Aorta (tissue), 5 donors: ENCODE measurements around the gene ADGRL3. TPM values are rescaled to one million over a fixed set of nuclear protein-coding genes. Genes with fewer than 3 reads are reported as not detected.
A peak's percentile ranks its signal among the peaks of the same experiment; 100 is the strongest.

Experiments used
- ATAC-seq: fragments of 200-7000 bp; cut with Tn5 transposase; one replicate; pipeline ENCODE4 v1.9.1; 2022; ENCODE audit warnings: moderate library complexity; ENCODE audit not compliant: low FRiP score
- DNase-seq, 2 donors: peaks; one replicate each; pipeline ENCODE4 v3.0.0-alpha.2; 2020
- H3K27ac ChIP-seq, 2 donors: one replicate each; pipeline ENCODE4 v1.5.1; 2013; ENCODE audit warnings: low read length in 2 of 2, mild to moderate bottlenecking in 2 of 2, moderate library complexity in 2 of 2, control low read depth in 1 of 2, inconsistent platforms in 1 of 2, low read depth in 1 of 2
- H3K27me3 ChIP-seq, 2 donors: one replicate each; pipeline ENCODE4 v1.6.1; 2013; ENCODE audit warnings: control low read depth in 1 of 2, low read length in 1 of 2, mild to moderate bottlenecking in 1 of 2, moderate library complexity in 1 of 2; ENCODE audit not compliant: insufficient read depth in 2 of 2, control insufficient read depth in 1 of 2
- H3K36me3 ChIP-seq, 2 donors: one replicate each; pipeline ENCODE4 v1.6.1; 2013; ENCODE audit warnings: control low read depth in 1 of 2, low read length in 1 of 2, mild to moderate bottlenecking in 1 of 2; ENCODE audit not compliant: insufficient read depth in 2 of 2, control insufficient read depth in 1 of 2
- H3K4me1 ChIP-seq, 2 donors: one replicate each; pipeline ENCODE4 v1.6.1; 2013; ENCODE audit warnings: low read length in 2 of 2, control low read depth in 1 of 2, mild to moderate bottlenecking in 1 of 2, moderate library complexity in 1 of 2; ENCODE audit not compliant: insufficient read depth in 2 of 2, control insufficient read depth in 1 of 2
- H3K4me3 ChIP-seq, 2 donors: one replicate each; pipeline ENCODE4 v1.5.1; 2013; ENCODE audit warnings: low read length in 2 of 2, control low read depth in 1 of 2, mild to moderate bottlenecking in 1 of 2
- H3K9me3 ChIP-seq: one replicate; pipeline ENCODE4 v1.6.1; 2013; ENCODE audit warnings: mild to moderate bottlenecking, low read length; ENCODE audit not compliant: control insufficient read depth
- WGBS, 2 donors: extraction: QIAGEN DNeasy Blood & Tissue Kit; methylation state at CpG; one replicate each; pipeline ENCODE4 v1.1.7; 2013; 5-methylcytosine and 5-hydroxymethylcytosine counted together
- intact Hi-C, 2 donors: fragments of 100-400 bp; cut with DNase I; formaldehyde crosslinking; loops; one replicate each; pipeline versions ENCODE4 v1.14.2 to v1.15.0; 2022
- polyA plus RNA-seq, 2 donors: library from polyadenylated mRNA; stranded (reverse); fragments of 200-250 nt; gene quantifications; one replicate each; pipeline ENCODE4 v1.2.3, GENCODE V29; 2013
- total RNA-seq, 2 donors: library from RNA; stranded (reverse); fragmentation: NEBNext Ultra II Directional; extraction: Animal tissue kit (Norgen Biotek cat#: 25700); gene quantifications; one replicate each; pipeline ENCODE4 v1.2.1, GENCODE V29; 2021
- donor health status: healthy with polysubstance abuse.
- donor health status: Bipolar disorder and iron deficiency.
- donor health status: DM: no; HTN: no; CAD: no.
- donor health status: DM: no; HTN: no; CAD: no.
- donor health status: DM: yes; HTN: yes; CAD: no.

Gene ADGRL3
- total and polyA plus RNA-seq, 4 donors: 1.8 to 110 (median 20.7) TPM

GRCh38 chr4:61332693-61333092 is 132.6 kb downstream of the ADGRL3 start:
- Histone ChIP-seq H3K27ac (no peak overlapping the region), H3K4me3 (no peak overlapping the region), H3K36me3 (no peaks in the 10 kb centered on the region), H3K4me1 (peaks cover 0 to 3% of the 10 kb centered on the region in 2 donors), H3K27me3 (no peaks in the 10 kb centered on the region), H3K9me3 (no peaks in the 10 kb centered on the region)
- intact Hi-C loops: no loop called here
- 54 to 64% methylated on average over 4 of the region's 4 CpGs for WGBS, 2 donors
- DNase-seq (no peak), ATAC-seq (no peak)

- Histone ChIP-seq H3K9me3 (no peaks in the 10 kb centered on the region), H3K36me3 (no peaks in the 10 kb centered on the region), H3K27me3 (no peaks in the 10 kb centered on the region), H3K4me1 (peaks cover 0 to 3% of the 10 kb centered on the region in 2 donors), H3K4me3 (no peak overlapping the region), H3K27ac (no peak overlapping the region)
- ATAC-seq (no peak), DNase-seq (peak in 1 of 2 donors; percentile 72)
- intact Hi-C loops: no loop called here
- WGBS, 2 donors: 17 to 24% methylated on average over 1 of the region's 1 CpG
Observed at GRCh38 chr4:61333490-61333889, 133.4 kb downstream of the ADGRL3 start.

- intact Hi-C loops: no loop called here
- WGBS, 2 donors: 84 to 86% methylated on average over 3 of the region's 3 CpGs
- Histone ChIP-seq H3K27ac (no peak overlapping the region), H3K4me3 (no peak overlapping the region), H3K9me3 (no peaks in the 10 kb centered on the region), H3K4me1 (peaks cover 0 to 3% of the 10 kb centered on the region in 2 donors), H3K36me3 (no peaks in the 10 kb centered on the region), H3K27me3 (no peaks in the 10 kb centered on the region)
- no peak for DNase-seq
- no peak for ATAC-seq
Observed at GRCh38 chr4:61335241-61335763, 135.2 kb downstream of the ADGRL3 start.

GRCh38 chr4:61336488-61336887 is 136.4 kb downstream of the ADGRL3 start:
- WGBS, 2 donors: 88 to 90% methylated on average over 5 of the region's 5 CpGs
- ATAC-seq (no peak), DNase-seq (no peak)
- H3K4me3 ChIP-seq: no peak overlapping the region
- H3K27me3 ChIP-seq: no peaks in the 10 kb centered on the region
- peaks cover 0 to 3% of the 10 kb centered on the region in 2 donors for H3K4me1 ChIP-seq
- intact Hi-C loops: no loop called here
- no peaks in the 10 kb centered on the region for H3K36me3 ChIP-seq
- no peak overlapping the region for H3K27ac ChIP-seq
- H3K9me3 ChIP-seq: no peaks in the 10 kb centered on the region

- intact Hi-C loops: no loop called here
- H3K27me3 ChIP-seq: no peaks in the 10 kb centered on the region
- no peaks in the 10 kb centered on the region for H3K9me3 ChIP-seq
- H3K36me3 ChIP-seq: no peaks in the 10 kb centered on the region
- H3K4me1 ChIP-seq: peaks cover 0 to 3% of the 10 kb centered on the region in 2 donors
- H3K27ac ChIP-seq: no peak overlapping the region
- WGBS, 2 donors: 96 to 97% methylated on average over 1 of the region's 1 CpG
- ATAC-seq (no peak), DNase-seq (no peak)
- no peak overlapping the region for H3K4me3 ChIP-seq
Observed at GRCh38 chr4:61336916-61337315, 136.8 kb downstream of the ADGRL3 start.

GRCh38 chr4:61342061-61342460 is 141.9 kb downstream of the ADGRL3 start:
- Histone ChIP-seq H3K4me1 (no peaks in the 10 kb centered on the region), H3K27me3 (no peaks in the 10 kb centered on the region), H3K4me3 (no peak overlapping the region), H3K27ac (no peak overlapping the region), H3K9me3 (no peaks in the 10 kb centered on the region), H3K36me3 (no peaks in the 10 kb centered on the region)
- ATAC-seq (no peak), DNase-seq (no peak)
- WGBS, 2 donors: 69 to 72% methylated on average over 3 of the region's 3 CpGs
- intact Hi-C loops: no loop called here

GRCh38 chr4:61350932-61351331 is 150.8 kb downstream of the ADGRL3 start:
- Histone ChIP-seq H3K9me3 (no peaks in the 10 kb centered on the region), H3K27ac (no peak overlapping the region), H3K4me1 (no peaks in the 10 kb centered on the region), H3K4me3 (no peak overlapping the region), H3K36me3 (no peaks in the 10 kb centered on the region), H3K27me3 (no peaks in the 10 kb centered on the region)
- ATAC-seq: no peak
- intact Hi-C loops: no loop called here
- DNase-seq: no peak

GRCh38 chr4:61356696-61357095 is 156.6 kb downstream of the ADGRL3 start:
- WGBS, 2 donors: 20 to 35% methylated on average over 1 of the region's 1 CpG
- no peak overlapping the region for H3K27ac ChIP-seq
- DNase-seq (no peak), ATAC-seq (no peak)
- H3K27me3 ChIP-seq: no peaks in the 10 kb centered on the region
- intact Hi-C loops: no loop called here
- H3K36me3 ChIP-seq: no peaks in the 10 kb centered on the region
- H3K4me3 ChIP-seq: no peak overlapping the region
- H3K9me3 ChIP-seq: no peaks in the 10 kb centered on the region
- H3K4me1 ChIP-seq: no peaks in the 10 kb centered on the region

- H3K9me3 ChIP-seq: no peaks in the 10 kb centered on the region
- no peak overlapping the region for H3K27ac ChIP-seq
- 91 to 93% methylated on average over 3 of the region's 3 CpGs for WGBS, 2 donors
- intact Hi-C loops: no loop called here
- ATAC-seq (no peak), DNase-seq (no peak)
- H3K4me1 ChIP-seq: no peaks in the 10 kb centered on the region
- no peak overlapping the region for H3K4me3 ChIP-seq
- H3K36me3 ChIP-seq: no peaks in the 10 kb centered on the region
- H3K27me3 ChIP-seq: no peaks in the 10 kb centered on the region
Observed at GRCh38 chr4:61359301-61359700, 159.2 kb downstream of the ADGRL3 start.
